ENCODE results near the gene LGALS3BP.

- TF ChIP-seq CTCF (IDR thresholded peaks at IDR 0.05; ENCODE audit: insufficient read depth, low read length, poor library complexity, severe bottlenecking) (no peak), EZH2phosphoT487 (conservative IDR thresholded peaks at IDR 0.05; ENCODE audit: low read length) (no peak)
Measured at GRCh38 chr17:79017546-79018369, 38.0 kb upstream of the LGALS3BP start.

Data from SU-DHL-6 (cell line).